SK-N-SH treated with all-trans-retinoic acid at 6 μM for 48 hours (cell line): ENCODE measurements around the gene PNPO.
"Not testable (repeated sequence)": the region's sequence is repeated elsewhere in the genome, so short reads cannot be mapped to it uniquely, and the experiment has no call there.

Experiments
- ATAC-seq: fragments of 200-7000 bp; cut with Tn5 transposase; 3 replicates; pipeline ENCODE4 v1.9.1; 2020; ENCODE audit warnings: mild to moderate bottlenecking, moderate library complexity
- ARNTL ChIP-seq: fragments of 450-650 bp; formaldehyde crosslinking; IDR thresholded peaks from 2 replicates; pipeline ENCODE4 v1.5.0; 2020; ENCODE audit warnings: low read depth, mild to moderate bottlenecking, moderate library complexity, borderline replicate concordance
- CSRNP3 ChIP-seq: fragments of 250-450 bp; sonication (Bioruptor Pico); IDR thresholded peaks from 2 replicates; pipeline ENCODE4 v1.5.1; 2021; ENCODE audit warnings: mild to moderate bottlenecking, moderate library complexity
- ESRRG ChIP-seq: fragments of 250-450 bp; sonication (Bioruptor Pico); IDR thresholded peaks from 2 replicates; pipeline ENCODE4 v1.6.1; 2021; ENCODE audit warnings: mild to moderate bottlenecking
- GLIS3 ChIP-seq: fragments of 250-450 bp; sonication (Bioruptor Pico); IDR thresholded peaks from 2 replicates; pipeline ENCODE4 v1.5.0; 2020; ENCODE audit warnings: mild to moderate bottlenecking, moderate library complexity
- ISL1 ChIP-seq: fragments of 250-450 bp; sonication (Bioruptor Pico); IDR thresholded peaks from 2 replicates; pipeline ENCODE4 v2.1.2; 2022; ENCODE audit warnings: mild to moderate bottlenecking, moderate library complexity
- PATZ1 ChIP-seq: fragments of 250-450 bp; sonication (Bioruptor Pico); IDR thresholded peaks from 2 replicates; pipeline ENCODE4 v1.8.0; 2020; ENCODE audit warnings: mild to moderate bottlenecking, moderate library complexity, borderline replicate concordance
- POU6F1 ChIP-seq: fragments of 250-450 bp; sonication (Bioruptor Pico); IDR thresholded peaks from 2 replicates; pipeline ENCODE4 v1.8.0; 2021; ENCODE audit warnings: low read depth, mild to moderate bottlenecking, moderate library complexity, borderline replicate concordance
- RARB ChIP-seq: fragments of 250-450 bp; sonication (Bioruptor Pico); IDR thresholded peaks from 2 replicates; pipeline ENCODE4 v1.8.0; 2021; ENCODE audit warnings: mild to moderate bottlenecking, moderate library complexity
- SNAI2 ChIP-seq: fragments of 250-450 bp; sonication (Bioruptor Pico); IDR thresholded peaks from 2 replicates; pipeline ENCODE4 v1.5.0; 2020; ENCODE audit warnings: mild to moderate bottlenecking, moderate library complexity
- TOX ChIP-seq: fragments of 250-450 bp; sonication (Bioruptor Pico); IDR thresholded peaks from 2 replicates; pipeline ENCODE4 v1.8.0; 2021; ENCODE audit warnings: mild to moderate bottlenecking, moderate library complexity, borderline replicate concordance
- TSHZ2 ChIP-seq: fragments of 250-450 bp; sonication (Bioruptor Pico); IDR thresholded peaks from 2 replicates; pipeline ENCODE4 v1.5.0; 2020; ENCODE audit warnings: mild to moderate bottlenecking, moderate library complexity
- ZFP3 ChIP-seq: fragments of 250-450 bp; sonication (Bioruptor Pico); IDR thresholded peaks from 2 replicates; pipeline ENCODE4 v1.5.0; 2020; ENCODE audit warnings: mild to moderate bottlenecking, moderate library complexity
- ZNF565 ChIP-seq: fragments of 450-650 bp; formaldehyde crosslinking; conservative IDR thresholded peaks from 2 replicates; pipeline ENCODE4 v1.5.0; 2020; ENCODE audit warnings: low read depth, mild to moderate bottlenecking, moderate library complexity
- ZNF70 ChIP-seq: fragments of 450-650 bp; formaldehyde crosslinking; IDR thresholded peaks from 2 replicates; pipeline ENCODE4 v1.5.0; 2020; ENCODE audit warnings: mild to moderate bottlenecking, moderate library complexity
- ZNF8 ChIP-seq: fragments of 450-650 bp; formaldehyde crosslinking; IDR thresholded peaks from 2 replicates; pipeline ENCODE4 v1.5.0; 2020; ENCODE audit warnings: mild to moderate bottlenecking, moderate library complexity

The PNPO gene

GRCh38 chr17:47918006-47918405 lies 23.4 kb upstream of the PNPO start (continued):
- TF ChIP-seq CSRNP3 (CRISPR knock-in tag) (no peak), GLIS3 (no peak)
- TF ChIP-seq, all 23 proteins: peak for 0

GRCh38 chr17:47918991-47919390 lies 22.4 kb upstream of the PNPO start:
- ATAC-seq: no peak
- no peak for TF ChIP-seq ZNF70 (CRISPR knock-in tag)
- TF ChIP-seq GLIS3: no peak
- TF ChIP-seq CSRNP3 (CRISPR knock-in tag): no peak
- TF ChIP-seq POU6F1 (CRISPR knock-in tag): no peak
- no peak for TF ChIP-seq ISL1 (CRISPR knock-in tag)
- TF ChIP-seq TSHZ2 (CRISPR knock-in tag): no peak
- TF ChIP-seq ZNF565 (CRISPR knock-in tag): no peak

- ATAC-seq: not testable (repeated sequence)
These were observed 21.5 kb upstream of the PNPO start for GRCh38 chr17:47919889-47920288.

- ATAC-seq: no peak
- TF ChIP-seq ZNF70 (CRISPR knock-in tag): no peak
- no peak for TF ChIP-seq PATZ1 (CRISPR knock-in tag)
- TF ChIP-seq, all 23 proteins: peak for 0
These were observed 16.3 kb upstream of the PNPO start for GRCh38 chr17:47924785-47925677.

GRCh38 chr17:47925678-47925988 lies 15.7 kb upstream of the PNPO start:
- no peak for ATAC-seq
- no peak for TF ChIP-seq TOX
- no peak for TF ChIP-seq CSRNP3 (CRISPR knock-in tag)
- TF ChIP-seq ESRRG (CRISPR knock-in tag): no peak
- TF ChIP-seq ZNF8 (CRISPR knock-in tag): no peak
- TF ChIP-seq RARB (CRISPR knock-in tag): no peak
- TF ChIP-seq PATZ1 (CRISPR knock-in tag): no peak
- TF ChIP-seq ARNTL: no peak
- TF ChIP-seq ZFP3 (CRISPR knock-in tag): no peak
- TF ChIP-seq SNAI2 (CRISPR knock-in tag): no peak
